GM19043 (cell line): ENCODE measurements around the gene KLHL33.

Experiments
- ATAC-seq: cut with Tn5 transposase; IDR thresholded peaks from one replicate; pipeline ENCODE4 v1.9.1; 2021; ENCODE audit warnings: low read depth; ENCODE audit not compliant: unreplicated experiment

Gene KLHL33

GRCh38 chr14:20435582-20436362 lies at the start of gene KLHL33:
Gene KLHL33, minus strand, starts transcription at chr14:20436166. Its CDS starts 355 bp downstream, at chr14:20435811.
- ATAC-seq, result no peak

GRCh38 chr14:20482382-20482781 lies 46.4 kb upstream of the KLHL33 start:
- no peak for ATAC-seq

GRCh38 chr14:20478894-20479293 lies 42.9 kb upstream of the KLHL33 start:
- no peak for ATAC-seq

- ATAC-seq, result no peak
These were observed 41.4 kb upstream of the KLHL33 start for GRCh38 chr14:20477211-20477876.

- no peak for ATAC-seq
These were observed 40.8 kb upstream of the KLHL33 start for GRCh38 chr14:20476776-20477175.

GRCh38 chr14:20472536-20473169 lies 36.7 kb upstream of the KLHL33 start:
- no peak for ATAC-seq

- no peak for ATAC-seq
These were observed 34.6 kb upstream of the KLHL33 start for GRCh38 chr14:20470603-20470901.

GRCh38 chr14:20469890-20470602 lies 34.1 kb upstream of the KLHL33 start:
- ATAC-seq, result peak; percentile 30

GRCh38 chr14:20469242-20469889 lies 33.4 kb upstream of the KLHL33 start, which contains the start of gene PNP:
Gene PNP, plus strand, starts transcription at chr14:20469406. Its CDS starts 119 bp downstream, at chr14:20469525.
- ATAC-seq, result peak; percentile 91

- ATAC-seq, result no peak
These were observed 32.8 kb upstream of the KLHL33 start for GRCh38 chr14:20468764-20469241.

GRCh38 chr14:20461225-20462141 lies 25.5 kb upstream of the KLHL33 start, which contains the start of gene PIP4P1:
Gene PIP4P1, minus strand, starts transcription at chr14:20461434. Its CDS starts 109 bp downstream, at chr14:20461325.
- peak; percentile 94 for ATAC-seq

- ATAC-seq, result no peak
These were observed 24.7 kb upstream of the KLHL33 start for GRCh38 chr14:20460458-20461224.

GRCh38 chr14:20458031-20458789 lies 22.2 kb upstream of the KLHL33 start:
- no peak for ATAC-seq

GRCh38 chr14:20456971-20457370 lies 21.0 kb upstream of the KLHL33 start:
- ATAC-seq, result no peak

GRCh38 chr14:20455355-20456300 lies 19.7 kb upstream of the KLHL33 start:
- peak; percentile 29 for ATAC-seq

GRCh38 chr14:20454516-20455354 lies 18.8 kb upstream of the KLHL33 start, which contains the start of the genes APEX1 and OSGEP:
Gene APEX1, plus strand, starts transcription at chr14:20455226. Its CDS starts 420 bp downstream, at chr14:20455646.
Gene OSGEP, minus strand, starts transcription at chr14:20454812. Its CDS starts 129 bp downstream, at chr14:20454683.
- peak; percentile 83 for ATAC-seq
